ENCODE results near the gene RTP3. TPM values are rescaled to one million over a fixed set of nuclear protein-coding genes. Genes with fewer than 3 reads are reported as not detected.
"Not testable (repeated sequence)": the region's sequence is repeated elsewhere in the genome, so short reads cannot be mapped to it uniquely, and the experiment has no call there.

The RTP3 gene
- polyA plus RNA-seq, 4 donors = not detected

DNA sequence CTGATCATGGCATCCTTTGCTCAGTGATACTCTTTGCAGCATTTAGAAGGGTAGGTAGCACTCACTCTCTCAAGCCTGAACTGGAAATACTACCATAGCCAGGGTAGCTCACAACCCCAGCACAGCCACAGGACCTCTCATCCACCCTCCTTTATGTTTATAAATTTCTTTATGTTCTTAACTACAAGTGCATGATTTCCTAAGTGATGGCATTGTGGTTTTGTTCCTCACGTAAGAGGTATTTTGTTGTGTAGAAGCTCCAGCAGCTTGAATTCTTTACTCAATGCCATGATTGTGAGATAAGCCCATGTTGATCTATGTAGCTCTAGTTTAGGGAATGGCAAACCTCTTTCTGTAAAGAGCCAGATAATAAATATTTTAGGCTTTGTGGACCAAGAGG, 7.9 kb upstream of the RTP3 start:
- no peak for DNase-seq (ENCODE audit: low read depth in 4 of 4, low spot score in 3 of 4)

DNA sequence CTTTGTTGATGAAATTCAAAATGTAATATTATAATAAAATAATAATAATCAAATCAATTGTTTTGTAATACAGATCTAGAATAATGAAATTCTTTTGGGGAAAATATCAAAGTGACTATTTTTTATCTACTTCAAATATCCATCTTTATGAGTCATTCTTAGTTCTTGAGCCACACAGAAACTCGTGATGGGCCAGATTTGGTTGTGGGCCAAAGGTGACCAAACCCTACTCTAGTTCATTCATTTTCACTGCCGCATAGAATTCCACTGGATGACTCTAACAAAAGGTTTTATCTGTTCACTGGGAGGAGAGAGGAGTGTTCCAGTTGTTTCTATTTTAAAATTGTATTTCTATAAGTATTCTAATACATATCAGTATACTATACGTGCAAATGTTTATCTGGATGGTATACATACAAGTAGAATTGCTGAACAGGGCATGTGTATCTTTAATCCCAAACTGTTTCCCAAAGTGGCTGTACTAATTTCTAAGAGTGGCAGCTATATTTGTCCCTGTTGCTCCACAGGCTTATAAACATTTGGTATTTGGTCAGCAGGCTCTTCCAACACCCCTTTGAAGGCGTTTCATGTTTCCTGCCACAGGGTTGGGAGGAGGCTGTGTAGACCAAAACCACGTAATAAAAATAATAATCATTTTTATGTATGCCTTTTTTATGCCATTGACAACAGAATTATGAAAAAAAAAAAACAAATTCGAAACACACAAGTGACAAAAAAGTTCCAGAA, 7.3 kb upstream of the RTP3 start:
- DNase-seq (ENCODE audit: low read depth in 4 of 4, low spot score in 3 of 4) = no peak

DNA sequence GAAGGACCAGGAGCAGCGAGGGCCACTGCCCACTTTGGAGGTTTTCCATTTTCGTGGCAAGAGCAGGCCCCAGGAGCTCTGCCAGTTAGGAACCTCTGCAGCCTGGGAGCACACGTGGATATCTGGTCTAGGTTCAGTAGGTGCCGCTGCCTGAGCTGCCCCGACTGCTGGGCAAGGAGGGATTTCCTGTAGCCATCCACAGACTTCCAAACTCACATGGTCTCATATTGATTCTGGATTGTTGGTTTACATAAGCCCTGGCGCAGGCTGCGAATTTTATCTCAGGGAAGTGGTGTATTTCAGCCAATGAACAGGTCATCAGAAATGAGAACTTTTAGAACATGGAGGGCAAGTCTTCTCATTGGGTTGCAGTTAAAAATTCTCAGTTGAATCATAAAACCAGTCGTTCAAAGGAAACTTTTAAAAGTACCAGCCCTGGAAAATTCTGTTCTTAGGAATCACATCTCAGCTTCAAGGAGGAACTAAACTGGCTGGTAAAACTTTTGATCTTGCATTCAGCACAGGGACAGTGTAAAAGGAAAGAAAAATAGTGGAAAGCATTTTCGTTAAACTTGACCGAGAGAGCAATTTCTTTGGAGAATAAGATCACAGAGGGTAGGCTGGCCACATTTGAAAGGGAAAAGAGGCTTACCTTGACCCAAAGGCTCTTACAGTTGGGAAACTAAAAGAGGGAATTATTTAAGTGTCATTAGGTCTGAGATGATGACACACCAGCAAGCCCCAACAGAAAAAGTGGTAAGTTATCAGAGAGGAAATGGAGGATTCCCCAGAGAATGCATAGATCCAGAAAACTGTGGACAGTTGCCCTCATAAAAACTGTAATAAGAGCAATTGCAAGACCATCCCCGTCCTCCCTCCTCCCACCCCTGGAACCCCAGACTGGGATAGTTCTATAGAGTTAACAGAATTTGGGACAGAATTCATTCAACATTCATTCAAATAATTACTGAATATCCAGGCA, 6.4 kb upstream of the RTP3 start:
- DNase-seq (ENCODE audit: low read depth in 4 of 4, low spot score in 3 of 4) = no peak

DNA sequence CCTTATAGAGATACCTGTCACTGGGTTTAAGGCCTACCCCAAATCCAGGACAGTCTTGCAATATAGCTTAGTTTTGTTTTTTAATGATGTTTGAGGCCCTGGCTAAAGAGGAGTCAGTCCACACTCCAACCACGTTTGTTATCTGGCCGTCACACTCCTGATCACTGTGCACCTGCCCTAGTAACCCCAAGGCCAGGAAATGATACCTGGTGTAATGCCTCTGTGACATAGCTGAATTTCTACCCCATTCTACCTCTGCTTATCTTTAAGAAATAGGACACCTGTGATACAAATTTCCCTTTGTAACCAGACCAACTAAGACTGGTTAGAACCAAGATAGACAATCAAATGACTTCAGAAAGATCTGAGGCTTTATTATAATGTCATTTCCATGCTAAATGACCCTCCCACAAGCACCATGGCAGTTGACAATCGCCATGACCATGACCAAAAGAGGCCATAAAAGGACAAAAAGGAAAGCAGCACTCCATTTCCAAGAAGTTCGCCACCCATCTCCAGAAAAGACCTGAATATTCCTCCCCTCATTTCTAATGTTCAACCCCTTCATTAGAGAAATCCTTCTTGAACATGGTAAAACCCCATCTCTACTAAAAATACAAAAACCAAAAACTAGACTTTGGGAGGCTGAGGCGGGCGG, 4.8 kb upstream of the RTP3 start:
- no peak for DNase-seq (ENCODE audit: low read depth in 4 of 4, low spot score in 3 of 4)

DNA sequence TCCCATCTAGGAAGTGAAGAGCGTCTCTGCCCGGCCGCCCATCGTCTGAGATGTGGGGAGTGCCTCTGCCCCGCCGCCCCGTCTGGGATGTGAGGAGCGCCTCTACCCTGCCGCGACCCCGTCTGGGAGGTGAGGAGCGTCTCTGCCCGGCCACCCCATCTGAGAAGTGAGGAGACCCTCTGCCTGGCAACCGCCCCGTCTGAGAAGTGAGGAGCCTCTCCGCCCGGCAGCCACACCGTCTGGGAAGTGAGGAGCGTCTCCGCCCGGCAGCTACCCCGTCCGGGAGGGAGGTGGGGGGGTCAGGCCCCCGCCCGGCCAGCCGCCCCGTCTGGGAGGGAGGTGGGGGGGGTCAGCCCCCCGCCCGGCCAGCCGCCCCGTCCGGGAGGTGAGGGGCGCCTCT, 3.3 kb upstream of the RTP3 start:
- not testable (repeated sequence) for DNase-seq (ENCODE audit: low read depth in 4 of 4, low spot score in 3 of 4)

DNA sequence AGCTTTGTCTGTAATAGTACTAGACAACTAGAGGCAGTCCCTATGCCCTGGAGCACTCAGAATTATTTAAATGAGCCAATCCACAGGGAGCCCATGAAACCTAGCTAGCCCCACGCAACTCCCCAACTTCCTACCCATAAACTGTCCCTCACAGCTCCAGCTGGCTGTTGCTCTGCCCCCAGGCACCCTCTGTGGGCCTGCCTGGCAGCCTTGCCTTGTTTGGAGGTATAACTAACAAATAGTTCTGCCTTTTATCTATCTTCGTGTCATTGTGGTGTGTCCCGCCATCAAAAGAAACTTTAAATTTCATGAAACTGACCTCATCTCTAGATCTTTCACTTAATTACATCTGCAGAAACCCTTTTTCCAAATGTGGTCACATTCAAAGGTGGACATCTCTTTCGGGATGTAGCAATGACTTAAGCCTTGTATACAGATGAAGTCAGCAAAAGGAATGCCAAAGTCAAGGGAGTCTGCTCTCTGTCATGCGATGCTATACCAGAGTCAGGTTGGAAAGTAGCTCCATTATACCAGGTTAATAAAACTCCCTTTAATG, 1.8 kb upstream of the RTP3 start:
- no peak for DNase-seq (ENCODE audit: low read depth in 4 of 4, low spot score in 3 of 4)

DNA sequence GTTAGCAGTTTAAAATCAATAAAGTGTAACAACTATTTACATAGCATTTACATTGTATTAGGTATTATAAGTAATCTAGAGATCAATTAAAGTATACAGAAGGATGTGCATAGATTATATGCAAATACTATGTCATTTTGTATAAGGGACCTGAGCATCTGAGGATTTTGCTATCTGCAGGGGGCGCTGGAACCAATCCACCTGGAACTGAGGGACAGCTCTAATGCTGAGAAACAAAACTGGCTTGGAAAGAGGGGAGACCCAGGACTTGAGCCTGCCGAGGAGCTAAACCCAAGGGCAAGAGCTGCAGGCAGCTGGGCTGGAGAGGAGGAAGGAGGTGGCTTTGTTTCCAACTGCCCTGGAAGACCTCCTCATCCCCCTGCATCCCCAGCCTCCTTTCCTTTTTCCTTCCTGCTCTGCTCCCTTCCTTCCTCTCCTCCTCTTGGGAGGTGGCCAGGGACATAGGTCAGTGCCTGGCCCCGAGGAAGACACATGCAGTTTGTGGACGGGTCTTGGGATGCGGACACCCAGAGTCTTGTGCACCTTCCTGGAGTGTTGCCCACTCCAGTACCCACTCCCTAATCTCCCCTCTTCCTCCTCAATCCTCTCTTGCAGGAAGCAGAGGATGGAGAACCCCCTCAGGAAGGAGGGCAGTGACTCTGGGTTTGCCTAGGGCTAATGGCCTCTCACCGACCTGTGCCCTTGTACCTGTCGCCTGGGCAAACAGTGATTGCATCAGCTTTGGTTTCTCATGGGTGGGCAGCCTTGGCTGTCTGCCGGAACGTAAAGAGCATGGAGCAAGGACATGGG, 825 bp upstream of the RTP3 start:
- no peak for DNase-seq (ENCODE audit: low read depth in 4 of 4, low spot score in 3 of 4)

DNA sequence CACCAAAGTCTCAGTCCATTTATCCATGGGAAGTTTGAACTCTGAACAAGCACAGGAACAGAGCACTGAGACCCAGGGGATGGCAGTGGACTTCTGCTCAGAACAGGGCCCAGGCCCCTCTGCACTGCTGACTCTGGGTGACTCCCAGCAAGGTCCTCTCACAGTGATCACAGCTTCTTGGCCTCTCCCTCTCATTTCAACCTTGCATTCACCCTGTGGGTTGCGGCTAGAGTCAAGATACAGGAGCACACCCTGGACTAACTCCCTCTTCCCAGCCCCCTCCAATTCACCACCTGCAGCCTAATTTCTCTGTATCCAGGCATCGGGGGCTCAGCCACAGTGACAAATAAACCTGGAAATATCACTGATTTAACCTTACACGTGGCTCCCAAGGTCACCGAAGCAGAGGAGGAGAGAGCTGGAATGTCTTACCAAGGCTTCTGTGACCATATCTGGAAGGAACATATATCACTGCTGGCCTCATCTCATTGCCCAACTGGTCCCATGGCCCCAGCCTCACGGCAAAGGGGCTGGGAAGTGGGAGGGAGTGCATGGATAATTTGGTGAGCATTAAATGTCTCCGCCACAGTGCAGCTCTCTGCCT, 1.2 kb downstream of the RTP3 start:
- DNase-seq (ENCODE audit: low read depth in 4 of 4, low spot score in 3 of 4) = no peak

DNA sequence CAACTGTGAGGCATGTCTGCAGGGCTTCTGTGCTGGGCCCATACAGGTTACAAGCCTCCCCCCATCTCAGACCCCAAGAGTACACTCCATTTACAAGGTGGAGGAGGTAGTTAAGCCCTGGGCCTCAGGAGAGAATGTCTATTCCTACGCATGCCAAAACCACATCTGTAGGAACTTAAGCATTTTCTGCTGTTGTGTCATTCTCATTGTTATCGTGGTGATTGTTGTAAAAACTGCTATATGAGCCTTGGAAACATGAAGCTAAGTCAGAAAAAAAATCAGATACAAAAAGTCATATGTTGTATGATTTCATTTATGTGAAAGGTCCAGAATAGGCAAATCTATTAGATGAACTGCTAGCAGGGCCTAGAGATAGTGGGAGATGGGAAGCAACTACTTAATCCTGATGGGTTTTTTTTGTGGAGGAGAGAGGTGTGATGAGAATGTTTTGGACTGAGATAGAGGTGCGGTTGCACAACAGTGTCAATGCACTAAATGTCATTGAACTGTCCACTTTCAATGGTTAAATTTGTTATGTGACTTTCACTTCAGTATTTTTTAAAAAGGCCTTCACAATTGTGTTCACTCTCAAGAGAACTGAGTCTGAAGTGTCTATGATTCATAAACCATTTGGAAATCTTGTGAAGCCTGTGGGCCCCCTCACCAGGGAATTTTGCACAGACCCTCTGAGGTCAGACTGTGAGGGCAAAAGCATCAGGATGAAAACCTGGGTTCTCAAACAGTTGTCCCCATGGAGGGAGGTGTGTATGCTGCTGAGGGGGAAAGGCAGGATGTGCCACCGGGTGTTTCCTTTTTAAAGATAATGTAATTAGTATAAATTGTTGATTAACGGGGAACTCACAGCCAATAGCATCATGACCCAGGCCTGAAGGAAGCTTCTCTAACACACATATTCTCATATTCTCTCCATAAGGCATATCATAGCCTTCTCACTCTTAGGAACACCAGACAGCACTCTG, 3.2 kb downstream of the RTP3 start:
- DNase-seq (ENCODE audit: low read depth in 4 of 4, low spot score in 3 of 4) = no peak

DNA sequence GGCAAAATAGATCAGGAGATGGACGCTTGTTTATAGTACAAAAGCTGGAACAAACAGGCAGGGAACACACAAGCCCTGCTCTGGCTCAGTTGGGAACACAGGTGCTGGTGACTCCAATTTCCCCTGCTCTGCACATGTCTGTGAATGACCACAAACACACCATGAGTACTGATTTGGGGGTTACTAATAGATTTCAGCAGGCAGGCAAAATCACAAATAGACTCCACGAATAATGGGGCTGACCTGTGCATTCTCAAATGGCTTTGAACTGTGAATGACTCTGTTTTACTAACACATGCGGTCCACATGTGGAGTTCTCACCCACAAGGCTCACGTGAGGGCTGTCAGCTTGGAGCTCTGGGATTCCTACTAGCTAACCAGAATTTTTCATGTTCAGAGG, 3.9 kb downstream of the RTP3 start:
- no peak for DNase-seq (ENCODE audit: low read depth in 4 of 4, low spot score in 3 of 4)

DNA sequence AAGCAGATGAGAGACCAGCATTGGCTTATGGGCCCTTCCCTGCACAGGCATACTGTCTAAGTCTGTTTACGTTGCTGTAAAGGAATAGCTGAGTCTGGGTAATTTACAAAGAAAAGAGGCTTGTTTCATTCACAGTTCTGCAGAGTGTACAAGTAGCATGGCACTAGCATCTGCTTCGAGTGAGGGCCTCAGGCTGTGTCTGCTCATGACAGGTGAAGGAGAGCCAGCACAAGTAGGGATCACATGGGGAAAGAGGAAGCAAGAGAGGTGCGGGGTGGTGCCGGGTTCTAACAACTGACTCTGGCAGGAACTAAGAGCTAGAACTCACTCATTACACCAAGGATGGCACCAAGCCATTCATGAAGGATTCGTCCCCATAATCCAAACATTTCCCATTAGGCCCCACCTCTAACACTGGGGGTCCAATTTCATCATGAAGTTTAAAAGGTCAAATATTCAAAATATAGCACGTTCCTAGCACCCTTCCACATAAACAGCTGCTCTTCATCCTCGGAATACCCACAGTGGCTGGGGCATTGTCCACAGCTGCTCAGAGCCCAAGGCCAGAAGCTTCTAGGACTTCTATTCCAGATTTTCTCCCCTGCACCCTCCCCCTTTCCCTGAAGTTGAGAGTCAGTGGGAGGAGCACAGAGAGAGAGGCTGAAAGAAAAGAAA, 5.6 kb downstream of the RTP3 start:
- no peak for DNase-seq (ENCODE audit: low read depth in 4 of 4, low spot score in 3 of 4)

DNA sequence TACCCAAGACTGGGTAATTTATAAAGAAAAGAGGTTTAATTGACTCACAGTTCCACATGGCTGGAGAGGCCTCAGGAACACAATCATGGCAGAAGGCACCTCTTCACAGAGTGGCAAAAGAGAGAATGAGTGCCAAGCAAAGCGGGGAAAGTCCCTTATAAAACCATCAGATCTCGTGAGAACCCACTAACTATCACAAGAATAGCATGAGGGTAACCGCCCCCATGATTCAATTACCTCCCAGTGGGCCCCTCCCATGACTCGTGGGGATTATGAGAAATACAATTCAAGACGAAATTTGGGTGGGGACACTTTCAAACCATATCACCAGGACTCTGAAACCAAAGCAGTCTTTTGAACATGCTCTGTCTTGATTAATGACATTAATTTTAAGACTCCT, 7.0 kb downstream of the RTP3 start:
- DNase-seq (ENCODE audit: low read depth in 4 of 4, low spot score in 3 of 4) = no peak

DNA sequence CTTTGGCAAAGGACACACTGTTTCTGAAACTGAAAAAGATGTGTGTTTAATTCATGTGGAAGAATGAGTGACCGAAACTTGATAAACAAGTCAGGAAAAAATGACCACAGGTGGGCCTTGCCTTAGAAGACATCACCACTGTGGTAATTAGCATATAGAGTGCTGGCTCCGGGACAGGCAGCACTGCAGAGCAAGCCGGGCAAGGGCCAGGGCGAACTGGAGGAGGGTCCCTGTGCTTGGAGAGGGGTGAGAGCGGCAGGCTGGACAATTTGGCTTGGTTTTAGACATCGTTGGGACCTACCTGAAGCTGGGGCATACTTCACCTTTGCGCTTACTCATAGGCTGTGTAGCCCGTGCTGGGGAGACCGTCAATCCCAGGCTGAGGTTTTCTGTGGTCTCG, 8.2 kb downstream of the RTP3 start:
- no peak for DNase-seq (ENCODE audit: low read depth in 4 of 4, low spot score in 3 of 4)

DNA sequence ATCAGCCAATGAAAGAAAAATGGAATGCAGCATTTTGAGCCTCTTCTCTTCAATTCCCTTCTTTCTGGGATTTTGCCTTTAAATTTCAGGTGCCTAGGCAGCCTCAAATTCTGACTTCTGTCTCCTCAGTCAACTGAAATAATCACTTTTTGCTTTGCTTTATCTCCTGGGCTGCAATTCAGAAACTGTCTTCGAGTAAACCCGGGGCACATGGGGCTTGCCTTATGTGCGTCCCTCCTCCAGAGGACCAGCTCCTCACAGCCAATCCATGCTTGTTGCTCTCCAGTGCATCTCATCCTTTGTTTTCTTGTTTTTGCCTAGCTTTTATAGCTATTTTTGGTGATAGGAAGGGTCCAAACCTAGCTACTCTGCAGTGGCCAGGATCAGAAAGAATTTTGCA, 8.8 kb downstream of the RTP3 start:
- DNase-seq (ENCODE audit: low read depth in 4 of 4, low spot score in 3 of 4) = no peak

DNA sequence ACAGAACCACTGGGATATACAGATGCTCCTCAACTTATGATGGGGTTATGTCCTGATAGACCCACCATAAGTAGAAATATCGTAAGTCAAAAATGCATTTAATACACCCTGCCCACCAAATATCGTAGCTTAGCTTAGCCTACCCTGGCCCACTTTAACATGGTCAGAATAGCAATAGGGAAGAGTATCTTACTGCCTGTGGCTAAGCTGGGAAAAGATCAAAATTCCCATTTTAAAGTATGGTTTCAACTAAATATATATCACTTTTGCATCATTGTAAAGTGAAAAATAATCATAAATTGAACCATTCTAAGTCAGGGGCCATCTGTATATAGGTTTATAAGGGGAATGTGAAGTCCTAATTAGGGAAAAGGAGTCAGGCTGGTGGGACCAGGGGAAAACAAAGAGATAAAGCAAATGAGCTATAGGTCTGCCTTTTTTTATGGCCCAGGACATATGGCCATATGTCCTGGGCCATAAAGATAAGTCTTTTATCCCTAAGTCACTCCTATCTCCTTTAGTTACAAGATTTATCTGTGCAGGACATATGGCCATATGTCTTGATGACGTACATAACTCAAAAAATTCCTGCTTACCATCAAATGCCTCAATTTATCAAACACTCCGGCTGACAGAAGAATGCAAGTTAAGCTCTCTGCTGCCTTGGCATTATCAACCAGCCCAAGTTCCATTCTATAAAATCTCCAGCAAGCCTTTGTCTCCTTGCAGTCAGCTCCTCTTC, 11.2 kb downstream of the RTP3 start:
- no peak for DNase-seq (ENCODE audit: low read depth in 4 of 4, low spot score in 3 of 4)

DNA sequence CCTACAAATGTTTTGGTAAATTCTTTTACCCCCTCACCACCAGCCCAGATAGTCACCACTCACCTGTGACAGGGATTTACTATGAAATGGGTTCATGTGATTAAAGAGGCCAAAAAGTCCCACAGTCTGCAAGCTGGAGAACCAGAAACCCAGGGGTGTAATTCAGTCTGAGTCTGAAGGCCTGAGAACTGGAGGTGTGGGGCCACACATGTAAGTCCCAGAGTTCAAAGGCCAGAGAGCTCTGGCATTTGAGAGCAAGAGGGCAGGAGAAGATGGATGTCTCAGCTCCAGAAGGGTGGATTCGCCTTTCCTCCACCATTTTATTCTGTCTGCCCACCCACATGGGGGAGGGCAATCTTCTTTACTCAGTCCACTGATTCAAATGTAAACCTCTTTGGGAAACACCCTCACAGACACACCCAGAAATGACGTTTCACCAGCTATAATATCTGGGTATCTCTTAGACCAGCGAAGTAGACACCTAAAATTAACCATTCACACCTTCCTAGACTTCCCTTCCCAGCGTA, 11.9 kb downstream of the RTP3 start:
- no peak for DNase-seq (ENCODE audit: low read depth in 4 of 4, low spot score in 3 of 4)

DNA sequence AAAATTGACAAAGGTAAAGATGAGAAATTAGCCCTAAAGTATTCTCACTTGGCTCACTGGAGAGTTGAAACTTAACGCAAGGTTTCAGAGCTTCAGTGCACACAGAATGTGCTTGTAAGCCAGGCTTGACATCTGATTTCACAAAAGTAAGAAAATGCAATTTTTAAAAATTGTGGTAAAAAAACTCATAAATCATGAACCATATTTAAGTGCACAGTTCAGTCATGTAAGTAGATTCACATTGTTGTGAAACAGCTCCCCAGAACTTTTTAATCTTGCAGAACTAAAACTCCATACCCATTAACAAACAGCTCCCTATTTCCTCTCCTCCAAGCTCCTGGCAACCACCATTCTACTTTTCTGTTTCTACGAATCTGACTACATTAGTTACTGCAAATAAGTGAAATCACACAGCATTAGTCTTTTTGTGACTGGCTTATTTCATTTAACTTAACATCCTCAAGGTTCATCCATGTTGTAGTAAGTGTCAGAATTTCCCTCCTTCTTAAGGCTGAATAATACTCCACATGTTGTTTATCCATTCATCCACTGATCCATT, 14.5 kb downstream of the RTP3 start:
- DNase-seq (ENCODE audit: low read depth in 4 of 4, low spot score in 3 of 4) = no peak

Measured in left renal pelvis (tissue), 4 donors.